ENCODE results near the gene NKAIN4.

- TF ChIP-seq POLR2AphosphoS5 (IDR thresholded peaks at IDR 0.05; ENCODE audit: borderline replicate concordance, low read depth, low read length) (no peak), EZH2 (IDR thresholded peaks at IDR 0.05) (no peak)
These were observed 35.4 kb downstream of the NKAIN4 start for GRCh38 chr20:63218701-63219446.
